ENCODE measurements around the gene ETV3. TPM values are rescaled to one million over a fixed set of nuclear protein-coding genes. Genes with fewer than 3 reads are reported as not detected.
A peak's percentile ranks its signal among the peaks of the same experiment; 100 is the strongest.

ETV3 gene
- total RNA-seq, 1 experiment from 2014 or later = 25.8 TPM

DNA sequence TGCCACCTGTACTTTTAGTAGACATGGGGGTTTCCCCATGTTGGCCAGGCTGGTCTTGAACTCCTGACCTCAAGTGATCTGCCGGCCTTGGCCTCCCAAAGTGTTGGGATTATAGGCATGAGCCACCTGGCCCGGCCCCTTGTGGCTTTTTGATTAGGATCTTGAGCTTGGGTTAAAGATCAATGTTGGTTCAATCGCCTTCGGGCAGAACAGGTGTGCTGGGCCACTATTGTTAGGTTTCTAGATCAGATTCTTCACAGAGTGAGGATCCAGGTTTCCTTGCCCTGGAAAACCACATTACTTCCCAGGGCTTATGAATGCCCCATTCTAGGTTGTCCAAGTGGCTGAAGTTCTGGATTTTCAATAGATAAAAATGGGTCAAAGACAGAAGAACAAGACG lies 6.1 kb downstream of the ETV3 start:
- DNase-seq = no peak
- Histone ChIP-seq H3K27me3 (replicated peaks; ENCODE audit: control insufficient read depth, insufficient read depth, low read length) (no peaks in the 10 kb centered on the region), H3K36me3 (ENCODE audit: control insufficient read depth, insufficient read depth, low read length) (peaks cover 2% of the 10 kb centered on the region), H3K9me3 (no peaks in the 10 kb centered on the region), H3K4me3 (ENCODE audit: low read depth, low read length) (no peak overlapping the region), H3K4me1 (peaks cover 63% of the 10 kb centered on the region)
- Mint-ChIP-seq H3K4me1 (ENCODE audit: low read depth, unreplicated experiment) (peaks cover 43% of the 10 kb centered on the region), H3K27ac (ENCODE audit: unreplicated experiment) (peak overlapping the region; percentile 4), H3K36me3 (ENCODE audit: insufficient read depth, unreplicated experiment) (peaks cover 64% of the 10 kb centered on the region), H3K9me3 (ENCODE audit: unreplicated experiment) (no peaks in the 10 kb centered on the region), H3K4me3 (ENCODE audit: unreplicated experiment) (no peak overlapping the region), H3K27me3 (ENCODE audit: insufficient read depth, unreplicated experiment) (no peaks in the 10 kb centered on the region)
- no TSS peak for BruUV-seq (replicated peaks)
- ChIA-PET CTCF (interaction anchor here (1.6 to 4.9 kb wide), 2 partner anchors 24 to 41 kb away, joined by 5 to 41 read pairs; no protein-coding TSS in a partner anchor), POLR2A (interaction anchor here (0.6 kb wide), 1 partner anchor 23 kb away, joined by 3 read pairs; no protein-coding TSS in a partner anchor)
- TF ChIP-seq, protein P1, sequence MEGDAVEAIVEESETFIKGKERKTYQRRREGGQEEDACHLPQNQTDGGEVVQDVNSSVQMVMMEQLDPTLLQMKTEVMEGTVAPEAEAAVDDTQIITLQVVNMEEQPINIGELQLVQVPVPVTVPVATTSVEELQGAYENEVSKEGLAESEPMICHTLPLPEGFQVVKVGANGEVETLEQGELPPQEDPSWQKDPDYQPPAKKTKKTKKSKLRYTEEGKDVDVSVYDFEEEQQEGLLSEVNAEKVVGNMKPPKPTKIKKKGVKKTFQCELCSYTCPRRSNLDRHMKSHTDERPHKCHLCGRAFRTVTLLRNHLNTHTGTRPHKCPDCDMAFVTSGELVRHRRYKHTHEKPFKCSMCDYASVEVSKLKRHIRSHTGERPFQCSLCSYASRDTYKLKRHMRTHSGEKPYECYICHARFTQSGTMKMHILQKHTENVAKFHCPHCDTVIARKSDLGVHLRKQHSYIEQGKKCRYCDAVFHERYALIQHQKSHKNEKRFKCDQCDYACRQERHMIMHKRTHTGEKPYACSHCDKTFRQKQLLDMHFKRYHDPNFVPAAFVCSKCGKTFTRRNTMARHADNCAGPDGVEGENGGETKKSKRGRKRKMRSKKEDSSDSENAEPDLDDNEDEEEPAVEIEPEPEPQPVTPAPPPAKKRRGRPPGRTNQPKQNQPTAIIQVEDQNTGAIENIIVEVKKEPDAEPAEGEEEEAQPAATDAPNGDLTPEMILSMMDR (IDR thresholded peaks at IDR 0.05; ENCODE audit: insufficient read depth in 1 of 2, low read depth in 1 of 2, low read length in 1 of 2, severe bottlenecking in 1 of 2, unreplicated experiment in 1 of 2) = no peak
- intact Hi-C loops (cut with micrococcal nuclease; ENCODE audit: unreplicated experiment) = no loop called here

- ChIA-PET POLR2A (no interaction called here), CTCF (interaction anchor here (1.2 to 1.6 kb wide), 2 partner anchors 25 to 41 kb away, joined by 3 to 5 read pairs; no protein-coding TSS in a partner anchor)
- intact Hi-C loops (cut with micrococcal nuclease; ENCODE audit: unreplicated experiment) = no loop called here
- peaks cover 55% of the 10 kb centered on the region for H3K4me1 ChIP-seq
- H3K36me3 ChIP-seq (ENCODE audit: control insufficient read depth, insufficient read depth, low read length) = peaks cover 2% of the 10 kb centered on the region
- Mint-ChIP-seq H3K36me3 (ENCODE audit: insufficient read depth, unreplicated experiment) (peaks cover 65% of the 10 kb centered on the region), H3K9me3 (ENCODE audit: unreplicated experiment) (no peaks in the 10 kb centered on the region), H3K4me3 (ENCODE audit: unreplicated experiment) (no peak overlapping the region), H3K27me3 (ENCODE audit: insufficient read depth, unreplicated experiment) (no peaks in the 10 kb centered on the region), H3K27ac (ENCODE audit: unreplicated experiment) (peak overlapping the region; percentile 4), H3K4me1 (ENCODE audit: low read depth, unreplicated experiment) (peaks cover 39% of the 10 kb centered on the region)
- DNase-seq = no peak
- TF ChIP-seq, protein P1 (IDR thresholded peaks at IDR 0.05; ENCODE audit: insufficient read depth in 1 of 2, low read depth in 1 of 2, low read length in 1 of 2, severe bottlenecking in 1 of 2, unreplicated experiment in 1 of 2) = no peak
- BruUV-seq (replicated peaks) = no TSS peak
- no peak overlapping the region for H3K4me3 ChIP-seq (ENCODE audit: low read depth, low read length)
- H3K27me3 ChIP-seq (replicated peaks; ENCODE audit: control insufficient read depth, insufficient read depth, low read length) = no peaks in the 10 kb centered on the region
- no peaks in the 10 kb centered on the region for H3K9me3 ChIP-seq
Observed at GRCh38 chr1:157131281-157131680, 6.9 kb downstream of the ETV3 start.

DNA sequence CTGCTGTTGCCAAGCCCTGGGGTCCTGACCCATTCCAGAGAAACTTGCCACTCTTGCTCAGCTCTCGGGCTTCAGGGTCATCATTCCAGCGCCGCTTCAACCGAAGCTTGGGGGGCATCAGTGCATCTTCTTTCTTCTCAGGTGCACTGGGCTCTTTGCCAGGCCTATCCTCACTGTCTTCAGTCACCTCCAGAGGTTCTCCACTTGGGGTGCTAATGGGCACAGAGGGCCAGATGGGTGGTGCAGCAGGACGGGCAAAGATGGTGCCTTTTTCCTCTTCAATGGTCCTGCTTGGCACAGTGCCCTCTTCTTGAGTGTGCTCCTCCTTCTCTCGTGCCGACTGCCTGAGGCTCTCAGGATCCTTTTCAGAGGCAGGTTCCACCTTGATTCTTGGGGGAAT lies 13.3 kb downstream of the ETV3 start:
- DNase-seq = no peak
- no peak overlapping the region for H3K4me3 ChIP-seq (ENCODE audit: low read depth, low read length)
- no peaks in the 10 kb centered on the region for H3K9me3 ChIP-seq
- no peaks in the 10 kb centered on the region for H3K27me3 Mint-ChIP-seq (ENCODE audit: insufficient read depth, unreplicated experiment)
- H3K4me1 Mint-ChIP-seq (ENCODE audit: low read depth, unreplicated experiment) = no peaks in the 10 kb centered on the region
- H3K27ac Mint-ChIP-seq (ENCODE audit: unreplicated experiment) = no peak overlapping the region
- intact Hi-C loops (cut with micrococcal nuclease; ENCODE audit: unreplicated experiment) = no loop called here
- TF ChIP-seq, protein P1 (IDR thresholded peaks at IDR 0.05; ENCODE audit: insufficient read depth in 1 of 2, low read depth in 1 of 2, low read length in 1 of 2, severe bottlenecking in 1 of 2, unreplicated experiment in 1 of 2) = no peak
- no peaks in the 10 kb centered on the region for H3K27me3 ChIP-seq (replicated peaks; ENCODE audit: control insufficient read depth, insufficient read depth, low read length)
- POLR2A ChIA-PET = no interaction called here
- no peak overlapping the region for H3K4me3 Mint-ChIP-seq (ENCODE audit: unreplicated experiment)
- CTCF ChIA-PET = no interaction called here
- BruUV-seq (replicated peaks) = no TSS peak
- no peaks in the 10 kb centered on the region for H3K9me3 Mint-ChIP-seq (ENCODE audit: unreplicated experiment)
- peaks cover 4% of the 10 kb centered on the region; the same call in 1 of the 2 replicates for H3K36me3 ChIP-seq (ENCODE audit: control insufficient read depth, insufficient read depth, low read length)
- peaks cover 54% of the 10 kb centered on the region for H3K36me3 Mint-ChIP-seq (ENCODE audit: insufficient read depth, unreplicated experiment)
- no peaks in the 10 kb centered on the region for H3K4me1 ChIP-seq

Data from Caco-2 (cell line).